Measurements from ENCODE around the gene ACAT2.
A peak's percentile ranks its signal among the peaks of the same experiment; 100 is the strongest.
"Not testable (repeated sequence)": the region's sequence is repeated elsewhere in the genome, so short reads cannot be mapped to it uniquely, and the experiment has no call there.

The ACAT2 gene

DNA sequence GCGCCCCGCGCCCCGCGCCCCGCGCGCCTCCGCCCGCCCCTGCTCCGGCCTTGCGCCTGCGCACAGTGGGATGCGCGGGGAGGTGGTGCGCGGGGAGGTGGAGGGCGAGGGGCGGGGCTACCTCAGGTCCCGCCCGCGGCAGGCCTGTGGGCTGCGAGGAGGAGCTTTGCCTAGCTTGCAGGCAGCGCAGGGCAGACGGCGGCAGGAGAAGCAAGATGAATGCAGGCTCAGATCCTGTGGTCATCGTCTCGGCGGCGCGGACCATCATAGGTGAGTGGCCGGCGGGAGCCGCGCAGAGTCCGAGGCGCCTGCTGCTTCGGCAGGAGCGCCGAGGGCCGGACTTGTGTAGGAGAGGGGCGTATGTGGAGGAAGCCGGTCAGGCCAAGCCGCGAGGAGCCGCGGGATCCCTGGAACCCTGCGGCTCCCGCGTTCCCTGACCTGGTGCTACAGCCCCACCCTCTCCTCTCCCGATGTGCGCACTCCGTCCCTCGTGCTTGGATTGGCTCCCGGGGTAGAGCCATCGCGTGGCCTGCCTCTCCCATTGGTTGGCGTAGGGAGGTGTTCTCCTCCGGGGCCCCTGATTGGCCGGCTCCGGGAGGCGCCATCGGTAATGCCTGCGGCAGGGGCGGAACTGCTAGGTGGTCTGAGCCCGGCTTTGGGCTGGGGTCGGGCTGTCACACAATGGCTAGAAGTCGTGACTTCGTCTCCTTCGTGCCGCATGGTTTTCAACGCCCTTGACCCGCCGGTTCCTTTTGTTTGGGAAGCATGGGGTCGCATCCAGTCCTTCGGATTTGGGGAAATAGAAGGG is at the start of gene ACAT2:
TSS of gene ACAT2 (plus strand) at position 173 of the 808 bp plus-strand sequence. CDS start at position 216, 43 bp downstream.
- DNase-seq: peak; percentile 83

DNA sequence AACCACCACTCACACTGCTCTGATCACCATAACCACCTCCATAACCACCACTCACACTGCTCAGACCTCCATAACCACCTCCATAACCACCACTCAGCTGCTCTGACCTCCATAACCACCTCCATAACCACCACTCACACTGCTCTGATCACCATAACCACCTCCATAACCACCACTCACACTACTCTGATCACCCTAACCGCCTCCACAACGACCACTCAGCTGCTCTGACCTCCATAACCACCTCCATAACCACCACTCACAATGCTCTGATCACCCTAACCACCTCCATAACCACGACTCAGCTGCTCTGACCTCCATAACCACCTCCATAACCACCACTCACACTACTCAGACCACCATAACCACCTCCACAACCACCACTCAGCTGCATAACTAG is 49.5 kb upstream of the ACAT2 start:
- not testable (repeated sequence) for DNase-seq

DNA sequence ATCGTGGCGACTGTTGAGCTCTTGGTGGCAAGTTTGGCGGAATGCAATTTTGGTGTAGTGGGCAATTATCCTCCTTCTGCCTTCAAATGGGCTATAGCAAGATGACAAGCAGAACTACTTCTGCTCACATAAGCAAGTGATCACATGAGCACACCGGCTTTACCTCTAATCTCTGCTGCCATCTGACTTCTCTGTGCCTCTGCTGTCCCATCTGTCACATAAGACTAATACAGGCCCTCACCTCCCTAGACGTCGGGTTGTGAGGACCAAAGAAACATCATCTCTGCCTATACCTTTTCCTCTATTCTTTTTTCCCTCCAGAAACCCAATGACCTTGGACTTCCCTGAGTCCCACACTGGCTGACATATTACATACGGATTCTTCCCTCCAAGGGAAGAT is 47.9 kb upstream of the ACAT2 start:
- no peak for DNase-seq

DNA sequence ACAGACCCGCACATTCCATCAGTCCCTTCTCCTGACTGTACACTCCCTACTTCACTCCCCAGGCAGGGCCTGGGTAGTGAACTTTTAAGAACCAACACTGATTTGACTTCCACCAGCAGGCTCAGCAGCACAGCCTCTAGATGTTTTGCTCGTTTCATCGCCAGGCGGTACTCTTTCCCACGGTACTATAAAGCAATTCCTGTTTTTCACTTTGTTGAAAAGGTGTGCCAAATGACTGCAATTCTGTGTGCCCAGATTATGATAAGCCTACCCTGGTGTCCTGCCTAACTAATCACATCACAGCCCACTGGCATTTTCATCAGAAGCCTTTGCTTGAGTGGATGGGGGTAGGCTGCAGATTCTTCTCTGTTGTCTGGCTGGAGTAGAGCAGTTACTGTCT is 47.4 kb upstream of the ACAT2 start:
- DNase-seq: no peak

DNA sequence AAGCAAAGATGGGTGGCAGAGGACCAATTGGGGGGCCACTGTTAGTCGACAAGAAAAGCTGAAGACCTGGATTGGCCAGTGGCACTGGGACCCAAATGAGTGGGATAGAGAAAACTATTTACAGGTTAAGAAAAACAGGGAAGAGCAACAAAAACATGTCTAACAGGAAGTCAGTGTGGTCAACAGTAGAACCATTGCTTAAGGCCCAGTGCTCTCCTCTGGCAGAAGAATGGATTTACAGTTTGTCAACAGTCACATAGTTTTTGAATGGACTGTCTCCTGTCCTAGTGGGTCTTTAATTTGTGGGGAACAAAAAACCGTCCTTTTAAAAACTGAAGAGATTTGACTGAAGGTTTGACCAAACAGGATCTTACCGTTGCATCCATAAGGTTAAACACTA is 46.7 kb upstream of the ACAT2 start:
- DNase-seq: no peak

DNA sequence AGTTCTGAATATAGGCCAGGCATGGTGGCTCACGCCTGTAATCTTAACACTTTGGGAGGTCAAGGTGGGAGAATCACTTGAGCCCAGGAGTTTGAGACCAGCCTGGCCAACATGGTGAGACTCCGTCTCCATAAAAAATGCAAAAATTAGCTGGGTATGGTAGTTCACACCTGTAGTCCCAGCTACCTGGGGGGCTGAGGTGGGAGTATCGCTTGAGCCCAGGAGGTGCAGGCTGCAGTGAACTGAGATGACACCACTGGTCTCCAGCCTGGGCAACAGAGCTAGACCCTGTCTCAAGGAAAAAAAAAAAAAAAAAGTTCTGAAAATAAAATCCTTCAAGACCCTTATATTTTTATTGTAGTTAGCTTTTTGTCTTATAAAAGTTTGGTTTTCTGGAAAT is 46.2 kb upstream of the ACAT2 start:
- no peak for DNase-seq

DNA sequence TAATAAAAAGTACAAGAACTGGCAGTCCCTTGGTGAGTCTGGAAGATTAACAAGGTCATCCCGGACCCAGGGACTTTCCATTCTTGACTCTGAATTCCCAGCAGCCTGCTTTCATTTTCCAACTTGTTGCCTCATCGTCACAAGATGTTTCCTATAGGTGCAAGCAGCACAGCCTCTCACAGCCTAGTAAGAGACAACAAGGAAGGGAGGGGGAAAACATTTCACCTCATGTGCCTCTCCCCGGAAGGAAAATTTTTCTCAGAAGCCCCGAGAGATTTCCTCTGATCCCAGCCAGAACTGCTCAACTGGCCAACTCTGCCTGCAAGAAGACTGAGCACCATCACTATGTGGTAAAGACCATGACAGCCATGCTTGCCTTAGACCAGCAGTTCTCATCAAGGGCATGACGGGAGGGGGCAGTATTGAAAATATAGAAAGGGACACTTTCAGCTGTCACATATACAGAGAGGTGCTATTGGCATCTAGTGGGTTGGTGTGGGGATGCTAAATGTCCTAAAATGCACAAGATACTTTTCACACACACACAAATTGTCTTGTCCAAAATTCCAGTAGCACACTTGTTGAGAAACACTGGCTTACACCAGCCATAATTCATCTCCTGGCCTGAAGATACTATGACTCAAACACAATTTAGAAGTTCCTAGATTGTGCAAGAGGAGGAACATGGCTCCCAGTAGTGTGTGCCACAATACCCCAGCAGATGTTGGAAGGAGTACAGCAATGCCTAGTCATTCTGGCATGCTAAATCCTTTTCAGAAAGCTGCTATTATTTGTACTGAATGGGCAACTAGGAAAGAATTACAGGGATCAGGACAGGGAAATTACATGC is 45.4 kb upstream of the ACAT2 start:
- no peak for DNase-seq

DNA sequence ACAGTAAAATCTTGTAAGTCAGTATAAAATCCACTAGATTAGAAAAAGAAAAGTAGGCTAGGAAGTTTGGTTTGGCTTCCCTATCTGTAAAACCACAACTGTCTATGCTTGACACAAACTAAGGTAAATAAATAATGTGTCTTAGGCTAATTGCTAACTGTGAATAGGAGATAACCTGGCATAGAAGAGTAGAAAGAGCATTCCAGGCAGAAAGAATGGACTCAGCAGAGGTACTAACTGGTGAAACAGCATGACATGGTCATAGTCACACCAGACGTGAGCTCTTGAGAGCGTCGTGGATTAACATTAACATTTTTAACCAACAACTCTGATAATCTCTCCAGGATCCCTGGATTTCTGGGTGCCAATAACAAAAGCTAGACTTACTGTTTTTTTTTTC is 43.2 kb upstream of the ACAT2 start:
- DNase-seq: no peak

DNA sequence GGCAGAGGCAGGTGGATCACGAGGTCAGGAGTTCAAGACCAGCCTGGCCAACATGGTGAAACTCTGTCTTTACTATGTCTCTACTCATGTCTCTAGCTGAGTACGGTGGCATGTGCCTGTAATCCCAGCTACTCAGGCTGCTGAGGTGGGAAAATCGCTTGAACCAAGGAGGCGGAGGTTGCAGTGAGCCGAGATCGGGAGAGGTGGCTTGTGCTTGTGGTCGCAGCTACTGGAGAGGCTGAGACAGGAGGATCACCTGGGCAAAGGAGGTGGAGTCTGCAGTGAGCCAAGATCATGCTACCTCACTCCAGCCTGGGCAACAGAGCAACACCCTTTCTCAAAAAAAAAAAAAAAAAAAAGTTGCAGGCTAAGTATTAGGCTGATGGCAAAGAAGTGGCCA is 42.6 kb upstream of the ACAT2 start:
- DNase-seq: no peak

DNA sequence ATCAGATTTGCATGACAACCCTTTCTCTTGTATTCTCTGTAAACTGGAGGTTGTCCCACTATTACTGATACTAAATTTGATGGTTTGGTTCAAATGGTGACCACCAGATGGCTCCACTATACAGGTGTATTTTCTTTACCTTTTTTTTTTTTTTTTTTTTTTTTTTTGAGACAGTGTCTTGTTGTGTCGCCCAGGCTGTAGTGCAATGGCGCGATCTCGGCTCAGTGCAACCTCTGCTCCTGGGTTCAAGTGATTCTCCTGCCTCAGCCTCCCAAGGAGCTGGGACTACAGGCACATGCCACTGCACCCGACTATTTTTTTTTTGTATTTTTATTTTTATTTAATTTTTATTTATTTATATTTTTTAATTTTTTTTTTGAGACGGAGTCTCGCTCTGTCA is 41.1 kb upstream of the ACAT2 start:
- no peak for DNase-seq

DNA sequence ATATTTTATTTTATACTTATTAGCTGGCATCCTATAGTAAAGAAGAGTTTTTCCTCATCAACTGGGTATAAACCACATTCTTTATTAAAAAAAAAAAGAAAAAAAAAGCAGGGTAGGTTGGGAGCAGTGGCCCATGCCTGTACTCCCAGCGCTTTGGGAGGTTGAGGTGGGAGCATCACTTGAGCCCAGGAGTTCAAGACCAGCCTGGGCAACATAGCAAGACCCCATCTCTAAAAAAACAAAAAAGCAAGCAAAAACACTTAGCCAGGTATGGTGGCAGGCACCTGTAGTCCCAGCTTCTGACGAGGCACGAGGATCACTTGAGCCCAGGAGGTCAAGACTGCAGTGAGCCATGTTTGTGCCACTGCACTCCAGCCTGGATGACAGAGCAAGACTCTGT is 39.9 kb upstream of the ACAT2 start:
- DNase-seq: not testable (repeated sequence)

DNA sequence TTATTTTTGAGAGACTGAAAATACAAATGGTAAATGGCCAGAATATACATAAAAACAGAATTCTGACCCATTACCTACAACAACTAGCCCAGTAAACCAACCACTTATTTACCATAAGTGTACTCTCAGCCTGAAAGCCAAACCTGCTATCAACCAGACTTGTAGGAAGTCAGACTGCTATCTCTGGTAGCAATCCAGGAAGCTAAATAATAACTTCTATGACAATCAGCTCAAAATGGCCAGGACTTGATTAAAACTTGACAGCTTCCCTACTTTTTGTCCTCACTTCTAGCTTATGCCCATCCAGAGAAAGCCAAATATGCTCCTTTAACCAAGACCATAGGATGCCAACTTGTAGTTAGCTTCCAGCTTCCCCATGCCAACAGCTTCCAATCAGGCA is 39.2 kb upstream of the ACAT2 start:
- DNase-seq: no peak

DNA sequence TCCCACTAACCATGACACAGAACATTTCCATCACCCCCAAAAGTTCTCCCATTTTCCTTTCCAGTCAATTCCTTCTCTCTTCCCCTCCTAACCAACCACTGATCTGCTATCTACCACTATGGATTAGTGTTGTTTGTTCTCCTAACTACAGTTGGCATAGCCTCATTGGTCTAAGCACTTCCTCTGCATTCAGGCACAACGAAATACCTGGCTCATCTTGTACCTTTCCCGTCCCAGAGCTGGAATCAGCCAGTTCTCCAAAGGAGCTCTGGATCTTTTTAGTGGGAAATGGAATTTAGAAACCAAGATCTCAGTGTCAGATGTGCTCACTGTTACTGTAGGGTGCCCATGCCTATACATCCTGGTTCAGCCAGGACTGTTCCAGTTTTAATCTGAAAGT is 38.6 kb upstream of the ACAT2 start:
- DNase-seq: no peak

DNA sequence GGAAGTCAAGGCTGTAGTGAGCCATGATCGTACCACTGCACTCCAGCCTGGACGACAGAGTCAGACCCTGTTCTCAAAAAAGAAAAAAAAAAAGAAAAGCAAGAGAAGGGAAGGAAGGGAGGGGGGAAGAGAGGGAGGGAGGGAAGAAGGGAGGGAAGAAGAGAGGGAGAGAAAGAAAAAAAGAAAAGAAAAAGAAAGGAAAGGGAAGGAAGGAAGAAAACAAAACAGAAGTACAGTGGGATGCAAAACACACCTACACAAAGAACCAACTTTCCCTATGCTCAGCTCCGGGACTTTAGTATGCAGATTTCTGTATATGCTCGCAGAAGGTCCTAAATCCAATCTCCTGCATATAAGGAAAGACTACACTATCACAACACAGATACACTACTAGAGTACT is 37.1 kb upstream of the ACAT2 start:
- DNase-seq: no peak

DNA sequence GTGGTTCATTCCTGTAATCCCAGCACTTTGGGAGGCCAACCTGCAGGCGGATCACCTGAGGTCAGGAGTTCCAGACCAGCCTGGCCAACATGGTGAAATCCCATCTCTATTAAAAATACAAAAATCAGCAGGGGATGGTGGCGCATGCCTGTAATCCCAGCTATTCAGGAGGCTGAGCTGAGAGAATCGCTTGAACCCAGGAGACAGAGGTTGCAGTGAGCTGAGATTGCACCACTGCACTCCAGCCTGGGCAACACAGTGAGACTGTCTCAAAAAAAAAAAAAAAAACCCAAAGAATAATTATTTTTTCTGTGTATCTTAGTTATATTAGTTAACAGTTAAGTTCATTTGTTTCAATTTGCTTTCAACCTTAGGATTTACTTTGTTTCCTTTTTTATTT is 36.6 kb upstream of the ACAT2 start:
- not testable (repeated sequence) for DNase-seq

DNA sequence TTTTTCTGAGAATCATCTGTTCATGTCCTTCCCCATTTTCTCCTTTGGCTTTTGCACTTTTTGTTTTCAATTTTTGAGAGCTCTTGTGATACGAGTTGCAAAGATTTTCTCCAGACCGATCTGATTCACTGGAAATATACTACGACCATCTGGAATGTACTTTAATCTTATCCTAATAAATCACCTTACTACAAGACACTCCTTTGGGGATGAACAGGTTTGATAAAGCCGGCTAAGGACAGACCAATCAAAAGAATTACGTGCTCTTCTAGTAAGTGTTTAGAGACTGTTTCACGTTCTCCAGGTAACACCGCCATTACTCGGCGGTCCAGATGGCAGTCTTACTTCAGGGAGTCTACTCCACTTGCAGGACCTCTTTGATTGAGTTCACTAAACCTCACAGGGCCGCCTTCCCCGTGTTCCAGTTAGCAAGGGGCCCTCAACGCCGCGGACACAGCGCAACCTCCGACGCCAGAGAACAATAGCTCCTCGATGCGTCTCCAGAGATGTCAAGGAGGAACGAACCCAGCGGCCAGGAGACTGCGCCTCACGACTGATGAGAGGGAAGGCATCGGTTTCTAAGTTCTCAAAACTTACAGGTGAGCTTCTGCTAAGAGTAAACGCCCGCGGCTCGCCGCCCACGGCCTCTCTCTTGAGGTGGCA is 35.5 kb upstream of the ACAT2 start:
- DNase-seq: no peak

DNA sequence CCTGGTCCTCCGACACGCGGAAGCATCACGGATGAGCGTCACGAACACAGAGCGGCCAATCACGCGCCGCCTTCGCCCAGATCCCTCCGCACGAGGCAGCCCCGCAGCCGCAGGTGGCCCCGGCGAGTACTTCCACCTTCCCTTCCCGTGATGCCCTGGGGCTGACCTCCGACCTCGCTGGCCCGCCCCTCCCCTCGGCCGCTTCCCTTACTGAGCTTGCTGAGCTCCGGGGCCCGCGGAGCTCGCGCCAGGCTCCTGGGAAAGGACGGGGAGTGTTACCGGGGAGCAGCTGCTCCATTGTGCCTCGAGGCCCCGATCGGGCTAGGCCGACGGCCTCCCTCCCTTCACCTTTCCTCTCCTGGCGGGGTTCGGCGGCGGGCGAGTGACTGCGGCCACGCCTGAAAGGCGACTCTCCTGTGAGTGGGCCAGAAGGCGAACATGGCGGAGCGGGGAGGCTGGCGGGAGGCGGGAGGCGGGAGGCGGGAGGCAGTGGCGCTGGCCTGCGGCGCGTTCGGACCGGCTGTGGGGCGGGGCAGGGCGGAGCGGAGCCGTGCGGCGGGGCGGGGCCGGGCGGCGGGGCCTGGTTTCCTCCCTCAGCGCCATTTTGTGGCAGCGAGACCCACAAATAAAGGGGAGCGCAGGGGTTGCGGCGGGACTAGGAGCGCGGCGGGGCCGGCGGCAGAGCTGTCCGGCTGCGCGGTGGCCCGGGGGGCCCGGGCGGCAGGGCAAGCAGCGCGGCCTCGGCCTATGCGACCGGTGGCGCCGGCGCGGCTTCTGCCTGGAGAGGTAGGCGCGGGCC is 34.7 kb upstream of the ACAT2 start, which contains the start of gene WTAP:
TSS of gene WTAP (plus strand) at position 589 of the 799 bp plus-strand sequence. CDS start 8,760 bp downstream, outside the sequence.
- peak; percentile 86 for DNase-seq

DNA sequence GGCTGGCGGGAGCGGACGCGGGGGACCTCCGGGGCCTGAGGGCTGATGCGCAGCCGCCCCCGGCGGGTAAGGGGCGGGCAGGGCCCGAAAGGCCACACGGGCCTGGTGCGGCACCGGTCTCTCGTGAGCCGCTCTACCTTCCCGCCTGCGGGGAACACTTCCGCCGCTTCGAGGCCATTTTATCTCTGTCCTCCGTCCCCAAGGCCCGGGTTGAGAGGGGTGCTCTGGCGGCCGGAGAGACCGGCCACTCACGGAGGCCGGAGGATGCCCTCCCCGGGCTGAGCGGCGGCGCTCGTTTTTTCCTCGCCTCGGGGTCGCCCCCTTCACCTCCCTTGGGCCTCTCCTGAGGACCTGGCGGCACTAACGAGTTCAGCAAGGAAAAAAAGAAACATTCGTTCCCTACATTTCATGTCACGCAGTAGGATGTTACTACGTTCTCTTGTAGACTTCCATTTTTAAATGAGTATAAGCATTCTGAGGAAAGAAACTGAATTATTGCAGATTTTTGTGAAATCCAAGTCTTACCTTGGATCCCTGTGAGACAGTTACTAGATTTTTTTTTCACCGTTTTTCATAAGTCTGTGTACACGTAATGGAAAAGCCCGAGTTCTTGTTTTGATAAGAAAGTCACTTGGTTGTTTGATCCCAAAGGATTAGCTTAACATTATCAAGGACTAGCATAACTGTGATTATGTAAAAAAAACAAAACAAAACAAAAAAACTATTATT is 34.0 kb upstream of the ACAT2 start:
- no peak for DNase-seq

DNA sequence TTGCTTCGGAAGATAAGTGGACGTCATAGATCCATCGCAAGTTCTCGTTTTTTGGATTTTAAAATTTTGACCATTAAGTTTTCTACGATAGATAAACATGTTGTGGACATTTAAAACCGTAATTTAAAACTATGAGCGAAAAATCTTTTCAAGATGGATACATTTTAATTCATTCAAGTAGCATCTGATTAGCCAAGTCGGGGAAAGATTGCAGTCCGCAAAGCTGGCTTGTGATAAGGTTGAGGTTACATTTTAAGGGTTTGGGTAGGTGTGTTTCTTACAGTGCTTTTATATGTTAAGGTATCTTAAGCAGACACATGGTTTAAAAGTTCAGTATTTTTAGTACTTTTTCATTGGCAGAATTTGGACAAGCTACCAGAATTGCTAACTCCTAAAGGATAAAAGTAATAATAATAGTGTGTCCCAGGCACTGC is 33.3 kb upstream of the ACAT2 start:
- DNase-seq: no peak

DNA sequence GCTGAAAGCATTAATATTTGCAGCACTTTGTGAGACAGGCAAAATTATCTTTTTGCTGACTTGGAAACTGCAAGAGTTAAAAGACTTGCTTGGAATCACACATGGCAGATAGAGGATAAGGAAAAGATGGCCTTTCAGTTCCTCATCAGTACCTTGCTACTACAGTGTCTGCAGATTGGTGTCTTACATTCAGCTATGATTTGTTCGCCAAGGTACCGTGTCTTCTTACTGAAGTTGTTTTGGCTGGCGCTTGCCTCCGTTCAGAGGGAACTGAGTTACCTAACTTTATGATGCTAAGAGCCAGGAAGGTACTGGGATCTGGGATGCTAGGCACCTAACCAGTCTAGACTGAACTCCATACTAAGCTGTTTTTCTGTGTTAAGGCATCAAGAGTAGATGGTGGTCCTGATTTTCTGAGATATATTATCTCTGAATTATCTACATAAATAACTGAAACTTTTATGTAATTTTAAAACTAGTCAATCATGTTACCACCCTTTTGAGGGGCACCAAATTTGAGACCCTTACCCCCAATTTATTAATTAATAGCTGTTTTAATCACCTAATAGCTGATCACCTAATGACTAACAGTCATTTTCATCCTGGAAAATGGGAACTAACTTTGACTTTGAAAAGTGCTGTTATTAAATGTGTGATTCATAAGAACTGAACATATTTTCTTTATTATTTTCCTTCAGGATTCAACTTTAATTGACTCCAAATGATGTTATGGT is 32.1 kb upstream of the ACAT2 start:
- no peak for DNase-seq

DNA sequence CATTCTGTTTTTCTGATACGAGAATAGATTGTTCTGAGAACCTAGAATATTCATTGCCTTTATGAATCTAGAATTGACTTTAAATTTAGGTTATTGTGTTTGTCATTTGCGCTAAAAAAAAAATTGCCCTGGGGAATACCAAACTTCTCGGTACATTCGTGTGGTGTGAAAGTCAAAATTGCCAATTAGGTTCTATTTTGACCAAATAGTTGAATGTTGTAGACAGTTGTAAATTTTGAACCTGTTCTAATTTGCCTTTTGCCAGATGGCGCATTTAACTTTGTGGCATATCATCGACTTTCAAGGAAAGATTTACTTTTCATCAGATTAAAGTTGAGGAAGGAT is 31.5 kb upstream of the ACAT2 start:
- no peak for DNase-seq
